ENCODE data around the gene BATF.

Gene BATF

GRCh38 chr14:75477881-75478280, 44.4 kb upstream of the BATF start:
- Histone ChIP-seq H2AFZ (ENCODE audit: low read length) (no peak overlapping the region), H3K4me1 (ENCODE audit: low read length) (no peaks in the 10 kb centered on the region), H3K4me2 (ENCODE audit: low read depth, low read length) (no peak overlapping the region), H3K9me2 (replicated peaks; ENCODE audit: insufficient read depth, low read length) (no peaks in the 10 kb centered on the region), H3K27ac (ENCODE audit: low read length) (no peak overlapping the region), H3F3A (ENCODE audit: insufficient read depth, low read length) (no peaks in the 10 kb centered on the region), H3K36me3 (replicated peaks; ENCODE audit: insufficient read depth, low read length) (no peaks in the 10 kb centered on the region), H4K20me1 (ENCODE audit: insufficient read depth, low read length) (no peaks in the 10 kb centered on the region), H3K27me3 (replicated peaks; ENCODE audit: insufficient read depth, low read length) (no peaks in the 10 kb centered on the region), H3K79me2 (ENCODE audit: low read length) (no peaks in the 10 kb centered on the region), H3K9me3 (replicated peaks; ENCODE audit: insufficient read depth, low read length) (no peaks in the 10 kb centered on the region), H3K9ac (ENCODE audit: low read length) (no peak overlapping the region), H3K4me3 (ENCODE audit: low read length) (no peak overlapping the region)
- TF ChIP-seq EZH2 (optimal IDR thresholded peaks at IDR 0.05; ENCODE audit: low read depth, low read length), result no peak
- TF ChIP-seq EZH2phosphoT487 (IDR thresholded peaks at IDR 0.05; ENCODE audit: low read length), result no peak
- TF ChIP-seq CTCF (IDR thresholded peaks at IDR 0.05; ENCODE audit: low read length), result no peak
- DNase-seq, result no peak

GRCh38 chr14:75479770-75480600, 42.3 kb upstream of the BATF start:
- Histone ChIP-seq H2AFZ (ENCODE audit: low read length) (no peak overlapping the region), H3K27me3 (replicated peaks; ENCODE audit: insufficient read depth, low read length) (no peaks in the 10 kb centered on the region), H4K20me1 (ENCODE audit: insufficient read depth, low read length) (no peaks in the 10 kb centered on the region), H3K4me1 (ENCODE audit: low read length) (no peaks in the 10 kb centered on the region), H3K9ac (ENCODE audit: low read length) (no peak overlapping the region), H3K79me2 (ENCODE audit: low read length) (no peaks in the 10 kb centered on the region), H3K4me3 (ENCODE audit: low read length) (no peak overlapping the region), H3F3A (ENCODE audit: insufficient read depth, low read length) (no peaks in the 10 kb centered on the region), H3K36me3 (replicated peaks; ENCODE audit: insufficient read depth, low read length) (no peaks in the 10 kb centered on the region), H3K4me2 (ENCODE audit: low read depth, low read length) (no peak overlapping the region), H3K27ac (ENCODE audit: low read length) (no peak overlapping the region), H3K9me2 (replicated peaks; ENCODE audit: insufficient read depth, low read length) (no peaks in the 10 kb centered on the region), H3K9me3 (replicated peaks; ENCODE audit: insufficient read depth, low read length) (no peaks in the 10 kb centered on the region)
- no peak for DNase-seq
- no peak for TF ChIP-seq EZH2phosphoT487 (IDR thresholded peaks at IDR 0.05; ENCODE audit: low read length)
- TF ChIP-seq EZH2 (optimal IDR thresholded peaks at IDR 0.05; ENCODE audit: low read depth, low read length), result no peak
- TF ChIP-seq CTCF (IDR thresholded peaks at IDR 0.05; ENCODE audit: low read length), result no peak

- H3K4me2 ChIP-seq (ENCODE audit: low read depth, low read length), result no peak overlapping the region
- no peaks in the 10 kb centered on the region for H3K27me3 ChIP-seq (replicated peaks; ENCODE audit: insufficient read depth, low read length)
- H4K20me1 ChIP-seq (ENCODE audit: insufficient read depth, low read length), result no peaks in the 10 kb centered on the region
- no peak overlapping the region for H3K4me3 ChIP-seq (ENCODE audit: low read length)
- H2AFZ ChIP-seq (ENCODE audit: low read length), result no peak overlapping the region
- no peaks in the 10 kb centered on the region for H3K9me2 ChIP-seq (replicated peaks; ENCODE audit: insufficient read depth, low read length)
- H3F3A ChIP-seq (ENCODE audit: insufficient read depth, low read length), result no peaks in the 10 kb centered on the region
- no peaks in the 10 kb centered on the region for H3K79me2 ChIP-seq (ENCODE audit: low read length)
- no peak for DNase-seq
- H3K27ac ChIP-seq (ENCODE audit: low read length), result no peak overlapping the region
- no peaks in the 10 kb centered on the region for H3K36me3 ChIP-seq (replicated peaks; ENCODE audit: insufficient read depth, low read length)
- no peak overlapping the region for H3K9ac ChIP-seq (ENCODE audit: low read length)
- H3K9me3 ChIP-seq (replicated peaks; ENCODE audit: insufficient read depth, low read length), result no peaks in the 10 kb centered on the region
- TF ChIP-seq EZH2 (optimal IDR thresholded peaks at IDR 0.05; ENCODE audit: low read depth, low read length) (no peak), CTCF (IDR thresholded peaks at IDR 0.05; ENCODE audit: low read length) (no peak), EZH2phosphoT487 (IDR thresholded peaks at IDR 0.05; ENCODE audit: low read length) (no peak)
- no peaks in the 10 kb centered on the region for H3K4me1 ChIP-seq (ENCODE audit: low read length)
Observed at GRCh38 chr14:75482366-75482765, 39.9 kb upstream of the BATF start.

All from MM.1S (cell line).